Activated CD8-positive, alpha-beta memory T cell treated with anti-CD3 and anti-CD28 coated beads, Interleukin-2, amount 50 U/mL, for 48 hours (primary cell): ENCODE data around the gene MBD5.

ENCODE experiments used
- DNase-seq: peaks from one replicate; pipeline ENCODE4 v3.0.0-alpha.2; 2020

Gene MBD5

GRCh38 chr2:148231858-148232257 is 211.0 kb downstream of the MBD5 start:
- DNase-seq, result no peak

- DNase-seq, result no peak
Measured at GRCh38 chr2:148234143-148234542, 213.3 kb downstream of the MBD5 start.

GRCh38 chr2:148237911-148238310 is 217.0 kb downstream of the MBD5 start:
- DNase-seq, result no peak

GRCh38 chr2:148238561-148238960 is 217.7 kb downstream of the MBD5 start:
- DNase-seq, result no peak

- DNase-seq, result no peak
Measured at GRCh38 chr2:148240838-148241237, 219.9 kb downstream of the MBD5 start.

GRCh38 chr2:148244593-148245292 is 223.9 kb downstream of the MBD5 start:
- DNase-seq, result no peak

- no peak for DNase-seq
Measured at GRCh38 chr2:148251993-148252392, 231.1 kb downstream of the MBD5 start.

GRCh38 chr2:148252646-148253045 is 231.8 kb downstream of the MBD5 start:
- no peak for DNase-seq

GRCh38 chr2:148253685-148254084 is 232.8 kb downstream of the MBD5 start:
- no peak for DNase-seq

- no peak for DNase-seq
Measured at GRCh38 chr2:148255929-148256328, 235.0 kb downstream of the MBD5 start.

- DNase-seq, result no peak
Measured at GRCh38 chr2:148257276-148257675, 236.4 kb downstream of the MBD5 start.

- DNase-seq, result no peak
Measured at GRCh38 chr2:148258124-148258523, 237.2 kb downstream of the MBD5 start.

- DNase-seq, result no peak
Measured at GRCh38 chr2:148259674-148260073, 238.8 kb downstream of the MBD5 start.

- no peak for DNase-seq
Measured at GRCh38 chr2:148263890-148264289, 243.0 kb downstream of the MBD5 start.

- no peak for DNase-seq
Measured at GRCh38 chr2:148273158-148273691, 252.3 kb downstream of the MBD5 start.

- DNase-seq, result no peak
Measured at GRCh38 chr2:148279216-148279615, 258.3 kb downstream of the MBD5 start.

- DNase-seq, result no peak
Measured at GRCh38 chr2:148282201-148282600, 261.3 kb downstream of the MBD5 start.

GRCh38 chr2:148292431-148292830 is 271.5 kb downstream of the MBD5 start:
- DNase-seq, result no peak

GRCh38 chr2:148298196-148298595 is 277.3 kb downstream of the MBD5 start:
- DNase-seq, result no peak

GRCh38 chr2:148299616-148300015 is 278.7 kb downstream of the MBD5 start:
- DNase-seq, result no peak

- DNase-seq, result no peak
Measured at GRCh38 chr2:148300544-148300943, 279.7 kb downstream of the MBD5 start.

- no peak for DNase-seq
Measured at GRCh38 chr2:148301362-148301761, 280.5 kb downstream of the MBD5 start.

- DNase-seq, result no peak
Measured at GRCh38 chr2:148302526-148302925, 281.6 kb downstream of the MBD5 start.

GRCh38 chr2:148303161-148303560 is 282.3 kb downstream of the MBD5 start:
- no peak for DNase-seq

- DNase-seq, result no peak
Measured at GRCh38 chr2:148305476-148305875, 284.6 kb downstream of the MBD5 start.
